ENCODE measurements around the gene OR5L1.

OR5L1 gene

DNA sequence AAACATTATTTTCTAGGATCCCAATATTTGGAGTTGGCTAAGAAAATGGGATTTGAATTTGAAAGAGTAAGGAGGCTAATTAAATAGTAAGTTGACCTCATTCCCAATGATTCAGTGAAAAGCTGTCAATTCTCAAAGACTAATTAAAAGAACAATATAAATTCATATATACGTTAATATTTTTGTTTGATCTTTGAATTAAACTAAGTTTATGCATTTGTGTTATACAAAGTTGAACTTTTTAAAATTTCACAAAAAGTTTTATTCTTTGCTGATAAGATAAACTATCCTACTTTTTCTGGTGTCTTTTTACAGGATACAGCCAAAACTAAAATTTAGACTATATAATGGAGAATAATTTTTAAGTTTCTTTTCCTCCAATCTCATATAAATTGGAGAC is at the start of gene OR5L1:
Gene OR5L1 (plus strand): TSS at position 301 of the 400 bp plus-strand sequence. CDS start 100 bp downstream, outside the sequence.
- Mint-ChIP-seq H3K4me3 (no peak within 1 kb of the TSS), H3K9me3 (peaks cover 21% of the 10 kb centered on the region), H3K4me1 (no peaks in the 10 kb centered on the region), H3K27ac (no peak within 1 kb of the TSS), H3K36me3 (no peaks in the 10 kb centered on the region), H3K27me3 (no peaks in the 10 kb centered on the region)

DNA sequence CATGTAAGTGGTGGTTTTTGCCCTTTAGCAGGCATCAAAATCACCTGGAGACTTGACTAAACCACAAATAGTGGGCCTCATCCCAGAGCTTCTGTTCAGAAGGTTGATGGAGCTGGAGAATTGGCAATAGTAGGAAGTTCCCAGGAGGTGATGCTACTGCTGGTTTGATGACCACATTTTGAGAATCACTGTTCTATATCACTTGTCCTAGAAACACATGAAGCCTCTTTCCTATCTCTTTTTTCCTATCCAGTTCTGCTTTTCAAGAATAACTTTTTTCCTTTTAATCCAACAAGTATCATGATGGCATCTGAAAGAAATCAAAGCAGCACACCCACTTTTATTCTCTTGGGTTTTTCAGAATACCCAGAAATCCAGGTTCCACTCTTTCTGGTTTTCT is 38.0 kb upstream of the OR5L1 start, which contains the start of gene OR5D13:
Gene OR5D13 (plus strand): TSS at position 301 of the 400 bp plus-strand sequence. CDS start 0 bp downstream, at position 301.
- Mint-ChIP-seq H3K4me1 (no peaks in the 10 kb centered on the region), H3K27ac (no peak within 1 kb of the TSS), H3K27me3 (no peaks in the 10 kb centered on the region), H3K9me3 (peaks cover 14% of the 10 kb centered on the region), H3K36me3 (no peaks in the 10 kb centered on the region), H3K4me3 (no peak within 1 kb of the TSS)

DNA sequence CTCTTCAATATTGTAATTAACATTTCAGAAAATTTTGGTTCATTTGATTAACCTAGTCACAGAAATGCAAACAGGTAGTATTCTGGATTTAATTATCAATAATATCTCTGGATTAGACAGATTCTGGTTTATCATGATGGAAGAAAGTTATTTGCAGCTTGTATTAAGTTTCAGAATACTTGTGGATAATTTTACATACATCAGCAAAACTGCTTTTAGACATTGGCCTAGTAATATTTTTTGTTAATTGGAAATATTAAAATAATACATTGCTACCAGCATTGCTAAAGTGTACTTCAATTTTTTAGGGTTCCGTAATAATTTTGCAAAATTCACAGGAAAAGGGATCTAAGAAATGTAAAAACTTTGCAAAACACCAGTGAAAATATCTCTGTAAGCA is 19.6 kb upstream of the OR5L1 start:
- no peaks in the 10 kb centered on the region for H3K27me3 Mint-ChIP-seq
- no peaks in the 10 kb centered on the region for H3K4me1 Mint-ChIP-seq
- peaks cover 9% of the 10 kb centered on the region for H3K9me3 Mint-ChIP-seq
- no peaks in the 10 kb centered on the region for H3K36me3 Mint-ChIP-seq
- H3K27ac Mint-ChIP-seq, result no peak overlapping the region
- no peak overlapping the region for H3K4me3 Mint-ChIP-seq

DNA sequence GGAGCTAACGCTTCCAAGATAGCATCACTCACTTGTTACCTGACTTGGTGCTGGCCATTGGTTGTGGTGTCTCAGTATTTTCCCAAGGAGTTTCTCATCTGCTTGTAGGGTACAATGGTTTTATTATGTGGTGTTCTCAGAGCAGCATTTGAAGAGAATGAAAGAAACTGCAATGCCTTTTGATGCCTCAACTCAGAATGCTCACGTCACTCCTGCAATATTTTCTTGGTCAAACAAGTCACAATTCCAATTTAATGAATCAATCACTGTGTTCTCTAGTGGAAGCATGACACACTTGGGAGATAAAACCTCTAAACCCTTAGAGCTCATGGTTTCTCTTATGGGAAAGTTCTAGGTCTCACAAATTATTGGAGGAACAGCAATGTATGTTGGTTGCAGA is 17.8 kb upstream of the OR5L1 start:
- H3K9me3 Mint-ChIP-seq, result no peaks in the 10 kb centered on the region
- no peak overlapping the region for H3K4me3 Mint-ChIP-seq
- H3K27me3 Mint-ChIP-seq, result no peaks in the 10 kb centered on the region
- no peaks in the 10 kb centered on the region for H3K4me1 Mint-ChIP-seq
- no peak overlapping the region for H3K27ac Mint-ChIP-seq
- H3K36me3 Mint-ChIP-seq, result no peaks in the 10 kb centered on the region

DNA sequence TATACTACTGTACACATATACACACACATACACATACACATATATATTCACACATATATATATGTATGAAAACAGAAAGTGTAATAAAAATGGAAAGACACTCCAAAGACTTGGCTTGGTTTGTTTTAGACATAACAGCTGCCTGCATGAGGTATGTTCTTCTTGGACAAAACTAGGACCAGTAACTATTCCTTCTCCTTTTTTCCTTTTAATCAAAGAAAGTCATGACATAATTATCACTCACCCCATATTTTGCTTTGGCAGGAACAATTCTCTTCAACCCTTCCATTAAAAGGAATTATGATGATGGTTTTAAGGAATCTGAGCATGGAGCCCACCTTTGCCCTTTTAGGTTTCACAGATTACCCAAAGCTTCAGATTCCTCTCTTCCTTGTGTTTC is 15.9 kb upstream of the OR5L1 start, which contains the start of gene OR5D14:
Gene OR5D14 (plus strand): TSS at position 301 of the 400 bp plus-strand sequence. CDS start 0 bp downstream, at position 301.
- Mint-ChIP-seq H3K9me3 (peaks cover 4% of the 10 kb centered on the region), H3K27ac (no peak within 1 kb of the TSS), H3K4me1 (no peaks in the 10 kb centered on the region), H3K4me3 (no peak within 1 kb of the TSS), H3K27me3 (no peaks in the 10 kb centered on the region), H3K36me3 (no peaks in the 10 kb centered on the region)

DNA sequence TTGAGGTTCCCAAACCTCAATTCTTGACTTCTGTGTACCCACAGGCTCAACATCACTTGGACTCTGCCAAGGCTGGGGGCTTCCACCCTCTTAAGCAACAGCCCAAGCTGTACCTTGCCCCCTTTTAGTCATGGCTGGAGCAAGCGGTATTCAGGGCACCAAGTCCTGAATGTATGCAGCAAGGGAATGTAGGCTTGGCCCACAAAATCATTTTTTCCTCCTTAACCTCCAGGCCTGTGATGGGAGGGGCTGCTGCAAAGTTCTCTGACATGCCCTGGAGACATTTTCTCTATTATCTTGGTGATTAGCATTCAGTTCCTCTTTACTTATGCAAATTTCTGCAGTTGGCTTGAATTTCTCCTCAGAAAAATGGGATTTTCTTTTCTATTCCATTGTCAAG is 4.9 kb upstream of the OR5L1 start:
- peaks cover 1% of the 10 kb centered on the region for H3K36me3 Mint-ChIP-seq
- H3K4me1 Mint-ChIP-seq, result no peaks in the 10 kb centered on the region
- no peak overlapping the region for H3K4me3 Mint-ChIP-seq
- peaks cover 22% of the 10 kb centered on the region for H3K9me3 Mint-ChIP-seq
- H3K27ac Mint-ChIP-seq, result no peak overlapping the region
- H3K27me3 Mint-ChIP-seq, result no peaks in the 10 kb centered on the region

DNA sequence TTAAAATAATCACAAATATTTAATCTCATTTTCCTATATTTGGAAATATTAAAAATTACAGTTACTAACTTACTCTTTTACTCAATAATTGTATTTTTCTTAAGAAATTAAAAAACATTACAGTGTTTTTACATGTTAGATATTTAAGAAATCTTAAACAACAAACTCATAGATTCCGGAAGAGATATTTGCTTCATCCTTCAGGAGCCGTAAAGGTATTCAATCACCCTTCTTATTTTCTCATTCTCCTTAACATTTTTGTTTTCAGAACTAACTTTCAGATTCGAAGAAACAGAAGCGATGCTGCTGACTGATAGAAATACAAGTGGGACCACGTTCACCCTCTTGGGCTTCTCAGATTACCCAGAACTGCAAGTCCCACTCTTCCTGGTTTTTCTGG is 8.2 kb downstream of the OR5L1 start, which contains the start of gene OR5D18:
Gene OR5D18 (plus strand): TSS at position 301 of the 400 bp plus-strand sequence. CDS start 0 bp downstream, at position 301.
- H3K27me3 Mint-ChIP-seq, result no peaks in the 10 kb centered on the region
- H3K4me1 Mint-ChIP-seq, result no peaks in the 10 kb centered on the region
- no peaks in the 10 kb centered on the region for H3K36me3 Mint-ChIP-seq
- peaks cover 20% of the 10 kb centered on the region for H3K9me3 Mint-ChIP-seq
- H3K27ac Mint-ChIP-seq, result no peak within 1 kb of the TSS
- H3K4me3 Mint-ChIP-seq, result no peak within 1 kb of the TSS

DNA sequence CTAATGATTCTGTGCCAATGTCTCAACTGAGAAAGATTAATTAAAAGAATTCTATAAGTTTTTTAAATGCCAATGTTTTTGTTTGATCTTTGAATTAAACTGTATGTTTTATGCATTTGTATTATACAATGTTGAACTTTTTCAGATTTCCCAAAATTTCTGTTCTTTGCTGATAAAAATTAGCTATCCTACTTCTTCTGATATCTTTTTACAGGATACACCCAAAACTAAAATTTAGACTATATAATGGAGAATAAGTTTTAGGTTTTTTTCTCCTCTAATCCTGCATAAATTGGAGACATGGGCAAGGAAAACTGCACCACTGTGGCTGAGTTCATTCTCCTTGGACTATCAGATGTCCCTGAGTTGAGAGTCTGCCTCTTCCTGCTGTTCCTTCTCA is 15.8 kb downstream of the OR5L1 start, which contains the start of gene OR5L2:
Gene OR5L2 (plus strand): TSS at position 301 of the 400 bp plus-strand sequence. CDS start 0 bp downstream, at position 301.
- Mint-ChIP-seq H3K4me3 (no peak within 1 kb of the TSS), H3K9me3 (peaks cover 4% of the 10 kb centered on the region), H3K27ac (no peak within 1 kb of the TSS), H3K27me3 (no peaks in the 10 kb centered on the region), H3K4me1 (no peaks in the 10 kb centered on the region), H3K36me3 (no peaks in the 10 kb centered on the region)

DNA sequence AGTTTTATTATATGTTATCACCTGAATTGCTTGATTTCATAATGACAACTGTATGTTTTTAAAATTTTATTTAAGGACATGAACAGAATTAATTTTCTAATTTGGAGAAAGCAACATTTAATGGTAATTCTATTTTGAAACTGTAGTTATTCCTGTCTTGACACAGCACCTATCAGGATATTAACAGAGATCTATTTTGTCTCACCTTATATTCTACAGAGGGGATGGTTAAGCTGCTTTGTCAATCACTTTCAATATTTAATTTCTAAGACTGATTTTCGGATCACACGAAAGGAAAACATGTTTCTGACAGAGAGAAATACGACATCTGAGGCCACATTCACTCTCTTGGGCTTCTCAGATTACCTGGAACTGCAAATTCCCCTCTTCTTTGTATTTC is 27.3 kb downstream of the OR5L1 start, which contains the start of gene OR5D16:
Gene OR5D16 (plus strand): TSS at position 301 of the 400 bp plus-strand sequence. CDS start 0 bp downstream, at position 301.
- no peaks in the 10 kb centered on the region for H3K36me3 Mint-ChIP-seq
- no peak within 1 kb of the TSS for H3K27ac Mint-ChIP-seq
- no peak within 1 kb of the TSS for H3K4me3 Mint-ChIP-seq
- H3K4me1 Mint-ChIP-seq, result no peaks in the 10 kb centered on the region
- H3K9me3 Mint-ChIP-seq, result peaks cover 8% of the 10 kb centered on the region
- H3K27me3 Mint-ChIP-seq, result no peaks in the 10 kb centered on the region

DNA sequence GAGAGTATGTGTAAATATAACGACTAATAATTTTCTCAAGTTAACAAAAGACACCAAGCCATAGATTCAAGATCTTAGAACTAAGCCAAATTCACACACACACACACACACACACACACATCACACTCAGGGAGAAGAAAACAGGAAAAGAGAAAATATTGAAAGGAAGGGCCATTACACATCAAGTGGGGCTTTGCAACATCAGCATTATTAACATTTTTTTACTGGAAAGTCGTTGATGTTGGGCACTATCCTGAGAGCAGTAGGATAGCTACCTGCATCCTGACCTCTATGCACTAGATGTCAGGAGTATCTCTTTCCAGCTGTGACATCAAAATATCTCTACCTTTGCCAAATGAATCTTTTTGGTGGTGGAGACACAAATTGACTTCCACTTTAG is 36.3 kb downstream of the OR5L1 start:
- Mint-ChIP-seq H3K36me3 (no peaks in the 10 kb centered on the region), H3K9me3 (no peaks in the 10 kb centered on the region), H3K27me3 (no peaks in the 10 kb centered on the region), H3K4me1 (no peaks in the 10 kb centered on the region), H3K27ac (no peak overlapping the region), H3K4me3 (no peak overlapping the region)

DNA sequence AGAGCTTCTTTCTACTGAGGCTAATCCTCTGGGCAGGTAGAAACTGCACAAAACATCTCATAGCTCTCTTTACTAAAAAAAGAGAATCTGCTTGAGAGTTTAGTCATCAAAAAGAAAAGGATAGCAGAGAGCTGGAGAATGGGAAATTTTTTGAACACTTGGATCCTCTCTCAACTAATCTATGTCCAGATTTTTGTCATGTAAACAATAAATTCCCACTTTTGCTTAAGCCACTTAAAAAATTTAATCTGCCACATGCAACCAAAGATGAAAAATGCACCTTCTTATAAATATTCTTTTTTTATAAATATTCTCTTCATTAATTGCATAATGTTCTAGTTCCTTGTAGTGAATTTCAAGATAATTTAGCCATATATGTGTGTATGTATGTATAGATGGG is 37.9 kb downstream of the OR5L1 start:
- Mint-ChIP-seq H3K4me1 (no peaks in the 10 kb centered on the region), H3K27ac (no peak overlapping the region), H3K9me3 (peaks cover 9% of the 10 kb centered on the region), H3K27me3 (no peaks in the 10 kb centered on the region), H3K4me3 (no peak overlapping the region), H3K36me3 (no peaks in the 10 kb centered on the region)

DNA sequence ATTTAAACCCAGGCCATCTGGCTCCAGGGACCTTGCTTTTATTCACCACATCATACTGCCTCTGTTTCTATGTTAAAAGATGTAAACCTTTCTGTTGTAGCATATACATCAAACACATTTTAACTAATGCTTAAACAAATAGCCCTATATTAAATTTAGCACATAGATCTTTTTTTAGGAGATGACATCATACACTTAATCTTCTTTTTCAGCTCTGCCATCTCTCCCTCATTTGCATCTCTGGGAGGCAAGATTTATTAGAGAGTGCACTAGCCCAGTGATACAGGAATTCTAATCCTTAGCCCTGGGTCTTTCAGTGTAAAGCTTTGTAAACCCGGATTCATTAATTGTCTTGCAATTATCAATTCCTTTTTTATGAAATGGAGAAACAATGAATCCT is 41.0 kb downstream of the OR5L1 start:
- H3K4me1 Mint-ChIP-seq, result no peaks in the 10 kb centered on the region
- H3K9me3 Mint-ChIP-seq, result peaks cover 14% of the 10 kb centered on the region
- no peak overlapping the region for H3K27ac Mint-ChIP-seq
- H3K27me3 Mint-ChIP-seq, result no peaks in the 10 kb centered on the region
- no peak overlapping the region for H3K4me3 Mint-ChIP-seq
- H3K36me3 Mint-ChIP-seq, result no peaks in the 10 kb centered on the region

DNA sequence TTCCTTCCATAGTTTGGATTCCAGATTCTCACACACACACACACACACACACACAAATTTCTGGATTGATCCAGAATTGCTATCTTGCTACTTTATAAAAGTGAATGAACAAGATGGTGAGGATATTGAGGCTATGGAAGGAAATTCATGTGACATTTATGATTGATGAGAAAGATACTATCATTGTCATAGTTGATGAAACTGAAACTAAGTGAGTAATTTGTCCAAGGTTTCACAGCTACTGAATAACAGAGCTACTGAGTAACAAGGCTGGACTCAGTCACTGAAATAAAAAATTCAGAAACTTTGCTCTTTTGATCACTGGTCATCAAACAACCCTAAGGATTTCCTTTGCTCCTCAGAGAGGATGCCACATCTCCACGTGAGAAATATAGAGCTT is 43.5 kb downstream of the OR5L1 start:
- no peaks in the 10 kb centered on the region for H3K4me1 Mint-ChIP-seq
- no peaks in the 10 kb centered on the region for H3K36me3 Mint-ChIP-seq
- H3K27me3 Mint-ChIP-seq, result no peaks in the 10 kb centered on the region
- H3K27ac Mint-ChIP-seq, result no peak overlapping the region
- peaks cover 14% of the 10 kb centered on the region for H3K9me3 Mint-ChIP-seq
- H3K4me3 Mint-ChIP-seq, result no peak overlapping the region

Measured in activated naive CD4-positive, alpha-beta T cell treated with anti-CD3 and anti-CD28 coated beads, Interleukin-2, amount 50 U/mL, for 24 hours (primary cell).